GM23338 (cell line): Measurements from ENCODE around the gene ADIRF. TPM values are rescaled to one million over a fixed set of nuclear protein-coding genes. Genes with fewer than 3 reads are reported as not detected.

ENCODE experiments used
- ATAC-seq: fragments of 200-7000 bp; cut with Tn5 transposase; 3 replicates; pipeline ENCODE4 v1.9.1; 2020
- DNase-seq: peaks from one replicate; pipeline ENCODE4 v3.0.0-alpha.2; 2015; ENCODE audit warnings: low spot score
- H2AFZ ChIP-seq: fragments of 200-600 bp; sonication (generic); 2 replicates; pipeline ENCODE4 v1.8.0; 2016; ENCODE audit warnings: antibody characterized with exemption, mild to moderate bottlenecking, moderate library complexity
- H3F3A ChIP-seq: fragments of 200-600 bp; sonication (generic); replicated peaks from 2 replicates; pipeline ENCODE4 v1.8.0; 2017; ENCODE audit warnings: antibody characterized with exemption, mixed run types, low read depth
- H3K27ac ChIP-seq: fragments of 200-600 bp; sonication (generic); 2 replicates; pipeline ENCODE4 v1.6.1; 2016; ENCODE audit warnings: low read depth
- H3K27me3 ChIP-seq: fragments of 200-600 bp; sonication (generic); 2 replicates; pipeline ENCODE4 v1.8.0; 2016; ENCODE audit warnings: mild to moderate bottlenecking, mixed run types, moderate library complexity; ENCODE audit not compliant: insufficient read depth
- H3K36me3 ChIP-seq: fragments of 200-600 bp; sonication (generic); 2 replicates; pipeline ENCODE4 v1.8.0; 2016; ENCODE audit warnings: mild to moderate bottlenecking; ENCODE audit not compliant: insufficient read depth
- H3K4me1 ChIP-seq: fragments of 200-600 bp; sonication (generic); 2 replicates; pipeline ENCODE4 v1.8.0; 2016; ENCODE audit warnings: mild to moderate bottlenecking, moderate library complexity; ENCODE audit not compliant: insufficient read depth
- H3K4me2 ChIP-seq: fragments of 200-600 bp; sonication (generic); 2 replicates; pipeline ENCODE4 v1.7.1; 2017; ENCODE audit warnings: mixed run types
- H3K4me3 ChIP-seq: fragments of 200-600 bp; sonication (generic); 2 replicates; pipeline ENCODE4 v1.6.1; 2016; ENCODE audit warnings: mixed run types
- H3K79me2 ChIP-seq: fragments of 200-600 bp; sonication (generic); replicated peaks from 2 replicates; pipeline ENCODE4 v1.8.0; 2017; ENCODE audit warnings: mild to moderate bottlenecking; ENCODE audit not compliant: insufficient read depth
- H3K9me2 ChIP-seq: fragments of 200-600 bp; sonication (generic); 2 replicates; pipeline ENCODE4 v1.8.0; 2017; ENCODE audit not compliant: insufficient read depth
- H4K20me1 ChIP-seq: fragments of 200-600 bp; sonication (generic); replicated peaks from 2 replicates; pipeline ENCODE4 v1.8.0; 2017; ENCODE audit warnings: mild to moderate bottlenecking; ENCODE audit not compliant: insufficient read depth
- H3K27ac Mint-ChIP-seq: 2 replicates; pipeline ENCODE4 v1.8.0; 2020; ENCODE audit warnings: inconsistent platforms, mild to moderate bottlenecking, moderate library complexity, mixed read lengths
- H3K27me3 Mint-ChIP-seq: 3 replicates; pipeline ENCODE4 v1.8.0; 2022; ENCODE audit warnings: low read depth, mild to moderate bottlenecking, moderate library complexity, mixed read lengths, inconsistent platforms; ENCODE audit not compliant: insufficient read depth, poor library complexity
- H3K36me3 Mint-ChIP-seq: 3 replicates; pipeline ENCODE4 v1.8.0; 2021; ENCODE audit warnings: low read depth, mild to moderate bottlenecking, inconsistent platforms, moderate library complexity, mixed read lengths
- H3K4me1 Mint-ChIP-seq: 3 replicates; pipeline ENCODE4 v1.8.0; 2020; ENCODE audit warnings: mild to moderate bottlenecking, inconsistent platforms, mixed read lengths
- H3K4me3 Mint-ChIP-seq: 3 replicates; pipeline ENCODE4 v1.8.0; 2021; ENCODE audit warnings: moderate library complexity, mild to moderate bottlenecking, inconsistent platforms, mixed read lengths
- H3K9me3 Mint-ChIP-seq: 3 replicates; pipeline ENCODE4 v1.8.0; 2020; ENCODE audit warnings: moderate library complexity, mild to moderate bottlenecking, inconsistent platforms, mixed read lengths
- CREB1 ChIP-seq: fragments of 250-450 bp; sonication (Bioruptor Pico); IDR thresholded peaks from 2 replicates; pipeline ENCODE4 v1.5.0; 2020; ENCODE audit warnings: low read depth, mild to moderate bottlenecking, moderate library complexity
- EZH2 ChIP-seq: fragments of 200-600 bp; sonication (generic); IDR thresholded peaks from one replicate; pipeline ENCODE4 v1.8.0; 2017; ENCODE audit warnings: antibody characterized with exemption, mild to moderate bottlenecking, low read depth; ENCODE audit not compliant: unreplicated experiment
- EZH2phosphoT487 ChIP-seq: fragments of 200-600 bp; sonication (generic); IDR thresholded peaks from one replicate; pipeline ENCODE4 v1.8.1; 2018; ENCODE audit warnings: antibody characterized with exemption; ENCODE audit not compliant: unreplicated experiment
- JUNB ChIP-seq: IDR thresholded peaks from one replicate; pipeline ENCODE4 v1.6.1; 2016; ENCODE audit warnings: antibody characterized with exemption; ENCODE audit not compliant: unreplicated experiment
- NANOG ChIP-seq: IDR thresholded peaks from 2 replicates; pipeline ENCODE4 v1.6.1; 2016; ENCODE audit warnings: antibody characterized with exemption, borderline replicate concordance
- POLR2AphosphoS5 ChIP-seq: IDR thresholded peaks from 2 replicates; pipeline ENCODE4 v1.6.1; 2016; ENCODE audit warnings: antibody characterized with exemption, low read depth
- STAT1 ChIP-seq: IDR thresholded peaks from one replicate; pipeline ENCODE4 v1.6.1; 2016; ENCODE audit warnings: antibody characterized with exemption; ENCODE audit not compliant: unreplicated experiment
- ZNF114 ChIP-seq: fragments of 250-450 bp; sonication (Bioruptor Pico); IDR thresholded peaks from 2 replicates; pipeline ENCODE4 v1.5.0; 2020; ENCODE audit warnings: mild to moderate bottlenecking, moderate library complexity
- ZNF331 ChIP-seq: fragments of 250-450 bp; sonication (Bioruptor Pico); IDR thresholded peaks from 2 replicates; pipeline ENCODE4 v1.5.0; 2020; ENCODE audit warnings: low read depth, mild to moderate bottlenecking, moderate library complexity
- polyA plus RNA-seq: library from polyadenylated mRNA; unstranded; fragments of >200 nt; fragmentation: Nextera tagmentation; extraction: Ambion mirVana; gene quantifications from 2 replicates; pipeline ENCODE4 v1.2.1, GENCODE V29; 2016
- total RNA-seq: library from RNA; depleted of rRNA; stranded (reverse); fragments of >200 nt; shearing (Covaris generic); gene quantifications from 2 replicates; pipeline ENCODE4 v1.2.3, GENCODE V29; 2014
- TF ChIP-seq, protein P1 (sequence below): IDR thresholded peaks from 2 replicates; pipeline ENCODE4 v1.6.1; 2016; ENCODE audit warnings: antibody characterized with exemption
- TF ChIP-seq, protein P2 (sequence below), 2 experiments: fragments of 200-600 bp in 1 of 2; sonication (generic) in 1 of 2; conservative IDR thresholded peaks; 2 replicates each; pipeline versions ENCODE4 v1.5.1 to v1.6.1; 2016 to 2017; ENCODE audit warnings: antibody characterized with exemption in 2 of 2, low read depth in 2 of 2, mild to moderate bottlenecking in 2 of 2, moderate library complexity in 1 of 2
- TF ChIP-seq, protein P3 (sequence below): IDR thresholded peaks from one replicate; pipeline ENCODE4 v1.6.1; 2018; ENCODE audit warnings: antibody characterized with exemption; ENCODE audit not compliant: unreplicated experiment

ADIRF gene
- total and polyA plus RNA-seq, 2 experiments from 2014 or later, result 1.7 TPM; not detected in 1

DNA sequence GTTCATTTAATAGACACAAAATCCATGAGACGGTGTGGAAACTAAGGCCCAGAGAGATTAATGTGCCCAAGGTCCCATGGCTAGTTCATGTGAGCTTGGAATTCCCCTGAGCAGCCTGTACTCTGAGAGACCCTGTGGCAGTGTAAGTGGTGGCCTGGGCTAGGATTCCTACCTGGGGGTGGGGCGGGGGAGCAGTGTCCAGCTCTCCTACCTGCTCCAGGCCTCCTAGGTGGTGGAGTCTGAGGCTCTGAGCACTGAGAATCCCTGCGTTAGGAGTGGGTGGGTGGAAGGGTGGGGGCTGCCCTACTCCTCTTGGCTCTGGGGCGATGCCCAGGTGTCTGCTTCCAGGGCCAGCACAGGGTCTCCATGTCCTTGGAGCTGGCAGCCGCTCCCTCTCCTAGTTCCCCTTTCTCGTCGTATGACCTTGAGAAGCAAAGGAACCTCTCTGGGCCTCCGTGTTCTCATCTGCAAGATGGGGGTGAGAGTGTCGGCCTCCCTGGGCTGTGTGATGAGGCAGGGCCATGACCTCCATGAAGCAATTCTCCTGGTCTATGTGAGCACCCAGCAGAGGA is 7.3 kb upstream of the ADIRF start (continued):
- no peak for TF ChIP-seq POLR2AphosphoS5
- TF ChIP-seq EZH2, result no peak
- TF ChIP-seq, protein P1, sequence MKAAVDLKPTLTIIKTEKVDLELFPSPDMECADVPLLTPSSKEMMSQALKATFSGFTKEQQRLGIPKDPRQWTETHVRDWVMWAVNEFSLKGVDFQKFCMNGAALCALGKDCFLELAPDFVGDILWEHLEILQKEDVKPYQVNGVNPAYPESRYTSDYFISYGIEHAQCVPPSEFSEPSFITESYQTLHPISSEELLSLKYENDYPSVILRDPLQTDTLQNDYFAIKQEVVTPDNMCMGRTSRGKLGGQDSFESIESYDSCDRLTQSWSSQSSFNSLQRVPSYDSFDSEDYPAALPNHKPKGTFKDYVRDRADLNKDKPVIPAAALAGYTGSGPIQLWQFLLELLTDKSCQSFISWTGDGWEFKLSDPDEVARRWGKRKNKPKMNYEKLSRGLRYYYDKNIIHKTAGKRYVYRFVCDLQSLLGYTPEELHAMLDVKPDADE, result no peak
- no peak for TF ChIP-seq NANOG
- TF ChIP-seq CREB1 (CRISPR knock-in tag), result no peak
- TF ChIP-seq, protein P2, sequence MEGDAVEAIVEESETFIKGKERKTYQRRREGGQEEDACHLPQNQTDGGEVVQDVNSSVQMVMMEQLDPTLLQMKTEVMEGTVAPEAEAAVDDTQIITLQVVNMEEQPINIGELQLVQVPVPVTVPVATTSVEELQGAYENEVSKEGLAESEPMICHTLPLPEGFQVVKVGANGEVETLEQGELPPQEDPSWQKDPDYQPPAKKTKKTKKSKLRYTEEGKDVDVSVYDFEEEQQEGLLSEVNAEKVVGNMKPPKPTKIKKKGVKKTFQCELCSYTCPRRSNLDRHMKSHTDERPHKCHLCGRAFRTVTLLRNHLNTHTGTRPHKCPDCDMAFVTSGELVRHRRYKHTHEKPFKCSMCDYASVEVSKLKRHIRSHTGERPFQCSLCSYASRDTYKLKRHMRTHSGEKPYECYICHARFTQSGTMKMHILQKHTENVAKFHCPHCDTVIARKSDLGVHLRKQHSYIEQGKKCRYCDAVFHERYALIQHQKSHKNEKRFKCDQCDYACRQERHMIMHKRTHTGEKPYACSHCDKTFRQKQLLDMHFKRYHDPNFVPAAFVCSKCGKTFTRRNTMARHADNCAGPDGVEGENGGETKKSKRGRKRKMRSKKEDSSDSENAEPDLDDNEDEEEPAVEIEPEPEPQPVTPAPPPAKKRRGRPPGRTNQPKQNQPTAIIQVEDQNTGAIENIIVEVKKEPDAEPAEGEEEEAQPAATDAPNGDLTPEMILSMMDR (conservative IDR thresholded peaks at IDR 0.05; ENCODE audit: low read depth in 2 of 2), result no peak
- TF ChIP-seq STAT1, result no peak
- TF ChIP-seq, protein P3, sequence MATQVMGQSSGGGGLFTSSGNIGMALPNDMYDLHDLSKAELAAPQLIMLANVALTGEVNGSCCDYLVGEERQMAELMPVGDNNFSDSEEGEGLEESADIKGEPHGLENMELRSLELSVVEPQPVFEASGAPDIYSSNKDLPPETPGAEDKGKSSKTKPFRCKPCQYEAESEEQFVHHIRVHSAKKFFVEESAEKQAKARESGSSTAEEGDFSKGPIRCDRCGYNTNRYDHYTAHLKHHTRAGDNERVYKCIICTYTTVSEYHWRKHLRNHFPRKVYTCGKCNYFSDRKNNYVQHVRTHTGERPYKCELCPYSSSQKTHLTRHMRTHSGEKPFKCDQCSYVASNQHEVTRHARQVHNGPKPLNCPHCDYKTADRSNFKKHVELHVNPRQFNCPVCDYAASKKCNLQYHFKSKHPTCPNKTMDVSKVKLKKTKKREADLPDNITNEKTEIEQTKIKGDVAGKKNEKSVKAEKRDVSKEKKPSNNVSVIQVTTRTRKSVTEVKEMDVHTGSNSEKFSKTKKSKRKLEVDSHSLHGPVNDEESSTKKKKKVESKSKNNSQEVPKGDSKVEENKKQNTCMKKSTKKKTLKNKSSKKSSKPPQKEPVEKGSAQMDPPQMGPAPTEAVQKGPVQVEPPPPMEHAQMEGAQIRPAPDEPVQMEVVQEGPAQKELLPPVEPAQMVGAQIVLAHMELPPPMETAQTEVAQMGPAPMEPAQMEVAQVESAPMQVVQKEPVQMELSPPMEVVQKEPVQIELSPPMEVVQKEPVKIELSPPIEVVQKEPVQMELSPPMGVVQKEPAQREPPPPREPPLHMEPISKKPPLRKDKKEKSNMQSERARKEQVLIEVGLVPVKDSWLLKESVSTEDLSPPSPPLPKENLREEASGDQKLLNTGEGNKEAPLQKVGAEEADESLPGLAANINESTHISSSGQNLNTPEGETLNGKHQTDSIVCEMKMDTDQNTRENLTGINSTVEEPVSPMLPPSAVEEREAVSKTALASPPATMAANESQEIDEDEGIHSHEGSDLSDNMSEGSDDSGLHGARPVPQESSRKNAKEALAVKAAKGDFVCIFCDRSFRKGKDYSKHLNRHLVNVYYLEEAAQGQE, result no peak
- TF ChIP-seq EZH2phosphoT487, result no peak

DNA sequence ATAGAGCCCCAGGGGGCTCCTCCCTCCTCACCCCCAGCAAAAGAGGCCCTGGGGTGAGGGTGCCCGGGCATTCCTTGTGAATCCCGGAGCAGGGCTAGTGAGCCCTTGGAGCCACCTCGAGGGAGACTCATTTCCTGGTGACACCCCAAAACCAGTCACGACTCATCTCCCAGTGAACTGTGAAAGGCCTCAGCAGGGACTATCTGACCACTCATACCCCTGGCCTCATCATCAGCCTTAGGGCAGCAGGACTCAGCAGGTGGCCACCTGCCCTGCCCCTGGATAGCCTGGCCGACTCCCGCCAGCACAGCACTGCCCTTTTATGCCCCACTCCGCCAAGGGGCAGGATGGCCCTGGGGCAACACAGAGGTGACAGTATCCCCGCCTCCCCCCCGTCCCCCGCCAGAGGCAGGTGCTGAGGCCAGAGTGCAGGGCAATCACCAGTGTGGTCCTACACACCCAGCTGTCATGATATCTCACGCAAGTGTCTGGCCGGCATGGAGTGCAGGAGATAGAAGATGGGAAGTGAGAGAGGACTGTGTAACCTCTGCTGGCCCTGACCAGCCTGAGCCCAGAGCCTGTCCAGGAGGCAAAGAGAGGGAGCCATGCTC is 6.7 kb upstream of the ADIRF start:
- peaks cover 26% of the 10 kb centered on the region for H3K27me3 Mint-ChIP-seq
- DNase-seq (no peak), ATAC-seq (no peak)
- Histone ChIP-seq H3K4me2 (no peak overlapping the region), H3F3A (no peaks in the 10 kb centered on the region), H3K27ac (no peak overlapping the region), H3K36me3 (no peaks in the 10 kb centered on the region), H3K4me3 (no peak overlapping the region), H2AFZ (no peak overlapping the region), H3K4me1 (peaks cover 43% of the 10 kb centered on the region), H3K27me3 (no peaks in the 10 kb centered on the region), H3K79me2 (no peaks in the 10 kb centered on the region), H3K9me2 (no peaks in the 10 kb centered on the region), H4K20me1 (no peaks in the 10 kb centered on the region)
- H3K4me1 Mint-ChIP-seq, result peaks cover 38% of the 10 kb centered on the region
- no peak overlapping the region for H3K4me3 Mint-ChIP-seq
- H3K27ac Mint-ChIP-seq, result no peak overlapping the region
- H3K36me3 Mint-ChIP-seq, result no peaks in the 10 kb centered on the region
- H3K9me3 Mint-ChIP-seq, result peaks cover 2% of the 10 kb centered on the region; the same call in 1 of the 3 replicates
- TF ChIP-seq, protein P2 (conservative IDR thresholded peaks at IDR 0.05; ENCODE audit: low read depth in 2 of 2), result no peak
- TF ChIP-seq ZNF114 (CRISPR knock-in tag) (no peak), ZNF331 (CRISPR knock-in tag) (no peak), JUNB (no peak), EZH2phosphoT487 (no peak)
- TF ChIP-seq, protein P1, result no peak
